HK-2 (cell line): ENCODE data around the gene MCRS1.
A peak's percentile ranks its signal among the peaks of the same experiment; 100 is the strongest.
"Not testable (repeated sequence)": the region's sequence is repeated elsewhere in the genome, so short reads cannot be mapped to it uniquely, and the experiment has no call there.

ENCODE experiments used
- DNase-seq: peaks from one replicate; pipeline ENCODE4 v3.0.0-alpha.2; 2018; ENCODE audit not compliant: unreplicated experiment

The MCRS1 gene

DNA sequence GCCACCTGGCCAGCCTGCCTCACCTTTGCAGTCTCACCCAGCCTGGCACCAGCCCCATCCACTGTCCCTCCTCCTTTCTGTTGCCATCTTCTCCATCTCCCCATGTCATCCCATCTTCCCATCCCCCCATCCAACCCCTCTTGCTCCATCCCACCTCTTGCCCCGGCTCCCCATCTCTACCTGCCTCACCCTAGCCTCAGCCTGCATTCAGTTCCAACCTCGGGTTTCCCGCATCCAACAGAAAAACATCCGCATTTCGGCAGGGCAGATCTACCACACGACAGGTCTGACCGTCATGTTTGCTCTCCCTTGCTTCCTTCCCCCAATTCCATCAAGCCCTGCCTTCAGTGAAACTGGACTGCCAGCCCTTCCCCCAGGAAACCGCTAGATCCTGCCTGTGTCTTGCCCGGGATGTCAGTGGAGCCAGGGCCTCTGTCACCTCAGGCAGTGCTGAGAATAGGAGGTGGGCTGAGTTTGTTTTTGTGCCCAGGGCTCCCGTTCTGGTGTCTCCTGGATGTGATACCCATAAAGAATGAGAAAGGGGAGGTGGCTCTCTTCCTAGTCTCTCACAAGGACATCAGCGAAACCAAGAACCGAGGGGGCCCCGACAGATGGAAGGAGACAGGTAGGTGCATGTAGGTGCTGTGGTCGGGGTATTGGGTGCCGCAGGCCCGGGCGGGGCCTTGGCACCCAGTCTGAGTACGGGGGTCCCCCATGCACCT, 26.6 kb downstream of the MCRS1 start:
- no peak for DNase-seq

- DNase-seq, result no peak
These were observed 27.5 kb downstream of the MCRS1 start for GRCh38 chr12:49540229-49541139.

DNA sequence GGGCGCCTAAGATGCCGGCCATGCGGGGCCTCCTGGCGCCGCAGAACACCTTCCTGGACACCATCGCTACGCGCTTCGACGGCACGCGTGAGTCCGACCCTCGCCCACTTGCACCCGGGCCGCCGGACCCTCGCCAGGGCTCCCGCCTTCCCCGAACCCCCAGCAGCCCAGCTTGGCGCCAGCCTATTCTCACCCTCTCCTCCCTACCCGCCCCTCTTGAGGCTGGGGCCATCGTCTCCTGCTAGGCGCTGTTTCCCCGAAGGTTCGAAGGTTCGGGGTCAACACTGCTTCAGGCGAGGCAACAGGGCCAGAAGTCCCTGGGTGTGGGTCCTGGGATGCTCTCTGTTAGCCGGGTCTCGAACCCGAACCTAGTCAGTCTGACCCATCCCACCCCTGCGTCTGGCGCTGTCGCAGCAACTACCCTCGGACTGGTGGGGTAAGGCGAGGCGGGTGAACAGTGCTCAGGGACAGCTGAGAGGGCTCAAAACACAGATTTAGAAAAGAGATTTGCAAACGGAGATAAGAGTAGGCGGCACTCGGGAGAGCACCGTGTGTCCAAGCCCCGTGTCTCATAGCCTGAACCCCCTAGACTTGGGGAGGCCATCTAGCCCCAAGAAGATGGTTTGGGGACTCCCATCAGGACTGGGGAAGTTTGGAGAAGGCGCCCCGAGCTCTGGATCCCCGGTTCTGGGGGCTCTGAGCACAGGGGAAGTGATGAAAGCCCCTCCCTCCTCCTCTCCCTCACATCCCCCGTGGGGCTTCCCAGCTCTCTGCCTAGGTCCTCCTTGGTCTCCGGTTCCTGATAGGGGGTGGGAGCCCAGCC, 28.3 kb downstream of the MCRS1 start:
- DNase-seq, result no peak

DNA sequence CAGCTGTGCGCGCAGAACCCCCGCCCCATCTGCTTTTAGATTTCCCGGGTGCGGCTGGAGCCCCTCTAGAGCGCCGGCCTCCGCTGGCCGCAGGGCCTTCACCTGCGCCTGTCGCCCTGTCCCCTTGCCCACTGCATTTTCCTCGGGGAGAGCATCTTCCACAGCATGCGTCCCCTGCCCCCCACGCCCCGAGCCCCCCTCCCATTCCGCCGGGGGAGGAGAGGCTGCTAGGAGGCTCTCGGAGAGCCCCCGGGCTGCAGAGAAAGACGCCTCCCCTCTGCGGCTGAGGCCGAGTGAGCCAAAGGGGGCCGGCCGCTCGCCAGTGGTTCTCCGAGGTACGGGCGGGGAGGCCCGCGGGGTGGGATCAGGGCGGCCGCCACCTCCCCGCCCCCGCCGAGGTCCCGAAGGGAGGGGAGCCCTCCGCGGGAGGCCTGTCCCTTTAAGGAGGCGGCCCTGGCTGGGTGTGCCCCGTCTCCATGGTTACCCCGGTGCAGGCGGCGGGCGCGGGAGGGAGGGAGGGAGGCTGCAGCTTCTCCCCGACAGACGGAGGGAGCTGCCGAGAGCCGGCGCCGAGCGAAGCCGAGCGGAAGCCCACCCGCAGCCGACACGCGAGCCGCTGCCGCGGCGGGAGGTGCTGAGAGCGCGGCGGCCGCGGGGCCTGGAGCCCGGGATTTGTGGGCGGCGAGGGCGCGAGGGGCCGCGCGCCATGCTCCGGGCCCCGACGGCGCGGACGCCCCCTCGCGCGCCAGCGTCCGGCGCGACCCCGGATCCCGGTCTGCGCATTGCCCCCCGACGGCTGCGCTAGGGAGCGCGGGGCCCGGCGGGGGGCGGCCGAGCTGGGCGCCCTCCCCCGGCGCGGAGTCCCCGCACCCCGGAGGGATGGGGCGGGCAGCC, 29.2 kb downstream of the MCRS1 start, which contains the start of gene KCNH3:
TSS of gene KCNH3 (plus strand) at position 521 of the 894 bp plus-strand sequence. CDS start 387 bp downstream, outside the sequence.
- peak; percentile 64 for DNase-seq

- DNase-seq, result no peak
These were observed 30.0 kb downstream of the MCRS1 start for GRCh38 chr12:49537752-49538509.

- no peak for DNase-seq
These were observed 30.7 kb downstream of the MCRS1 start for GRCh38 chr12:49537231-49537751.

GRCh38 chr12:49536526-49537071, 31.3 kb downstream of the MCRS1 start:
- no peak for DNase-seq

GRCh38 chr12:49535921-49536525, 31.9 kb downstream of the MCRS1 start:
- DNase-seq, result no peak

DNA sequence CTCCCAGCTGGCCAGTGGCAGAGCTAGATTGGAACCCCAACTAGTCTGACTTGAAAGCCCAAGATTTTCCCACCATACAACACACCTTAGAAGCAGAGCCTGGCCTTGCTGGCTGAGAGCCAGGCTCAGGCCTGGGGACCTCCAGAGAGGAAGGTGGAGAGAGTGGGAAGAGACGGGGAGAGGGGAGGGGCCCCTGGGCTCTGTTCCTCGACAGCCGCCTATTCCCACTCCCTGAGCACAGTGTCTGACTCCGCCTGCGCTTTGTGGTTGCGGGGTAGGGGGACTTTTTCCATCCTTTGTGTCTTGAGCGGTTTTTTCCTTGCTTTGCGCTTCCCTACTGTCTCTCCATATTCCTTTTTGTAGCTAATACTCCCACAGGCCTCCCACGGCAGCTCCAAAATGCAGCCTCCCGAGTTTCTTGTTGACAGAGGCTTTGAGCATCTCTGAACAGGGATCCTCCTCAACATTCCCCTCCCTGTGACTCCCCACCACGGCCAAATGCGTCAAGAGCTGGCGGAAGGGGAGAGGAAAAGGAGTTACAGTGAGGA, 33.1 kb downstream of the MCRS1 start:
- no peak for DNase-seq

- not testable (repeated sequence) for DNase-seq
These were observed 33.8 kb downstream of the MCRS1 start for GRCh38 chr12:49534122-49534521.

GRCh38 chr12:49533331-49533730, 34.6 kb downstream of the MCRS1 start:
- DNase-seq, result no peak

DNA sequence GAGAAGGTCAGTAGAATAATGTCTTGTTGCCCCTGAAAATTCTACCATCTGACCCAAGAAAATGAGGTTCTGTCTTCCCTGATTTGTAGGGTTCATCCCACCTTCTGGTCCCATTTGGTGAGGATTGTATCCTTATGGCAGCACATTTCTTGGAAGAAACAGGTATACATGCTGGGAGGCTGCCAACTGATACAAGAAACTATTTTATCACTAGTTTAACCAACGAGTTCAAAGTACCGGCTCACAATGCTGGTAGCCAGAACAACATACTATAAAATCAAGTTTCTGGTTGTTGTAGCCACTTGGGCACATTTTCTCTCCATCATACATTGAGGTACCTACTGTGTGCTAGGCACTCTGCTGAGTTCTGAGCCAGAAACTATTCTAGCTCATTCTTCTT, 36.2 kb downstream of the MCRS1 start:
- no peak for DNase-seq

- DNase-seq, result no peak
These were observed 38.5 kb downstream of the MCRS1 start for GRCh38 chr12:49529414-49529813.

- DNase-seq, result peak; percentile 27
These were observed 40.4 kb downstream of the MCRS1 start for GRCh38 chr12:49527361-49528130.

- DNase-seq, result no peak
These were observed 42.0 kb downstream of the MCRS1 start for GRCh38 chr12:49525942-49526341.

DNA sequence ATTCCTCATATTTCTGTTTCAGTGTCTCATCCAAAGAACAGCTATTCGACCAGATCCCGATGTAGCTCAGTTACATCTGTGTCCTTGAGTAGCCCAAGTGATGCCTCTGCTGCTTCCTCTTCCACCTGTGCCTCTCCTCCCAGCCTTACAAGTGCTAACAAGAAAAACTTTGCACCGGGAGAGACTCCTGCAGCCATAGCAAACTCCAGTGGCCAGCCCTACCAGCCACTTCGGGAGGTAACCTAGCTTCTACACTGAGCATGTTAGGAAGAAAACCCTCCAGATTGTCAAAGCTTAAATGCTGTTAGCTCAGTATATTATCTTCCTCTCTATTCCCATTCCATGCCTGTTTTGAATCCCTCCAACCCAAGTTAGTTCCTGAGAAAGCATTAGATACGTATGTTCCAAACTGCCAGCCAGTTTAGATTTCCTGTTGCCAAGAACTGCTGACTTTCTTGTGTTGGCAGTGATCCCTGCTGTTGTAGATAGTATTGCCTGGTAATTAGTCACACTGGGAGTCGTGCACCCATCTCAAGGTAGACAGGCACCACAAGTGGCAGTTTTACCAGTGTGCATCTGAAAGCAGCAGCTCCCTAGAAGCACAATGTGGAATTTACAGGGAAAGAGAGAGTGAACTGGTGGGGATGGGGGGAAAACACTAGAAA, 43.1 kb downstream of the MCRS1 start:
- DNase-seq, result no peak

DNA sequence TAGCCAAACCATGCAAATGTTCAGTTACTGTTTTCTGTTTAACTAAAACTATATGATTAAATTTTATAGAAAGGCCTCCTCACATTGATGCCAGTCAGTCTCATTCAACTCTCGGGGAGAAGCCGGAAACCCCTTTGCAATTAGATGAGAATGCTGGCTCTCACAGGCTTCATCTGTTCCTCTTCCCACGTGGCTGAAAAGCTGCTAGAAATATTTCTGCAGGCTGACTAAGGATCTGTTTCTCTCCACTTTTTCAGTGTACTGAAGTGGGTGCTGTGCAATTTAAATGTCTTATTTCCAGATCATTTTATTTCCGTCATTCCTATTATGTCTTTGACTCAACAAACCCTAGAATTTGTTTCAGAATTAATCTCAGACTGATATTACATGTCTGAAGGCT, 46.6 kb downstream of the MCRS1 start:
- no peak for DNase-seq

DNA sequence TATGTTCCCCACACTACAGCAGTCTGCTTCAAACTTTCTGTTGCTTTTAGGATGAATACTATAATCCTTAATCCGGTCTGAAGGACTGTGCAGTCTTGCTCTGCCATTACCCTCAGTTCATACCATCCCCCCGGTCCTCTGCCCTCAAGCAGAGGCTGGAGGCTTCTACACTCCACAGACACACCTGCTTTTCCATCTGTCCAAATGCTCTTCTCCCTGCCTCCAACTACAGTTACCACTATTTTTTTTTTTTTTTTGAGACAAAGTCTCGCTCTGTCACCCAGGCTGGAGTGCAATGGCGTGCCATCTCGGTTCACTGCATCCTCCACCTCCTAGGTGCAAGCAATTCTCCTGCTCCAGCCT, 48.4 kb downstream of the MCRS1 start:
- DNase-seq, result no peak
